H1 (cell line): ENCODE data around the gene CA10. TPM values are rescaled to one million over a fixed set of nuclear protein-coding genes. Genes with fewer than 3 reads are reported as not detected.

Experiments
- CTCF ChIA-PET: fragments of 300-600 bp; sonication (Branson Sonifier 250); formaldehyde crosslinking; loops from one replicate; lab custom pipeline; 2021; ENCODE audit not compliant: partially characterized antibody; lab: Charles Lee
- POLR2A ChIA-PET: fragments of 300-600 bp; sonication (Branson Sonifier 250); formaldehyde crosslinking; loops from one replicate; lab custom pipeline; 2021; ENCODE audit warnings: inconsistent platforms; ENCODE audit not compliant: partially characterized antibody; lab: Charles Lee
- DNase-seq, 2 experiments: peaks; one replicate each; pipeline versions ENCODE4 v3.0.0 to v3.0.0-alpha.2; 2010 to 2022; ENCODE audit warnings: low spot score in 2 of 2, low read depth in 1 of 2, mixed read lengths in 1 of 2
- FAIRE-seq: peaks from 2 replicates; lab custom pipeline; 2011; peaks lifted over from hg19 to GRCh38; lab: Jason Lieb, UNC
- H2AFZ ChIP-seq: 2 replicates; pipeline ENCODE4 v1.8.1; 2012; ENCODE audit warnings: low read length, inconsistent platforms
- H2AK5ac ChIP-seq: 2 replicates; pipeline ENCODE4 v1.6.1; 2013; ENCODE audit warnings: low read depth, low read length
- H2BK120ac ChIP-seq: replicated peaks from 2 replicates; pipeline ENCODE3; 2013; ENCODE audit warnings: low read depth, low read length, inconsistent platforms
- H2BK12ac ChIP-seq: 2 replicates; pipeline ENCODE4 v1.6.1; 2013; ENCODE audit warnings: low read depth, low read length
- H2BK15ac ChIP-seq: 2 replicates; pipeline ENCODE4 v1.6.1; 2013; ENCODE audit warnings: low read length
- H2BK20ac ChIP-seq: 2 replicates; pipeline ENCODE4 v1.6.1; 2013; ENCODE audit warnings: low read length
- H2BK5ac ChIP-seq: 2 replicates; pipeline ENCODE4 v1.6.1; 2013; ENCODE audit warnings: low read depth, low read length
- H3K14ac ChIP-seq: 2 replicates; pipeline ENCODE4 v1.6.1; 2013; ENCODE audit warnings: inconsistent platforms; ENCODE audit not compliant: insufficient read length
- H3K18ac ChIP-seq: 2 replicates; pipeline ENCODE4 v1.6.1; 2013; ENCODE audit warnings: low read length; ENCODE audit errors: extremely low read depth
- H3K23ac ChIP-seq: 2 replicates; pipeline ENCODE4 v1.6.1; 2013; ENCODE audit warnings: inconsistent platforms; ENCODE audit not compliant: insufficient read length
- H3K23me2 ChIP-seq: 2 replicates; pipeline ENCODE4 v1.6.1; 2013; ENCODE audit warnings: low read depth, low read length
- H3K27ac ChIP-seq: 2 replicates; pipeline ENCODE4 v1.6.1; 2011; ENCODE audit warnings: low read depth, low read length, inconsistent platforms
- H3K27me3 ChIP-seq, 4 experiments: replicated peaks in 1 of 4; 1 replicate in 1 of 4; 2 replicates in 3 of 4; pipeline versions ENCODE4 v1.6.1 to v1.8.1; 2011 to 2013; ENCODE audit warnings: low read length in 3 of 4, mild to moderate bottlenecking in 3 of 4, inconsistent platforms in 2 of 4, mixed read lengths in 2 of 4, moderate library complexity in 1 of 4; ENCODE audit not compliant: control insufficient read depth in 3 of 4, insufficient read depth in 3 of 4; ENCODE audit errors: extremely low read depth in 1 of 4
- H3K36me3 ChIP-seq, 4 experiments: 2 replicates each; pipeline versions ENCODE4 v1.6.1 to v1.8.1; 2011 to 2013; ENCODE audit warnings: mild to moderate bottlenecking in 4 of 4, low read length in 3 of 4, moderate library complexity in 2 of 4, control low read depth in 1 of 4, inconsistent platforms in 1 of 4; ENCODE audit not compliant: insufficient read depth in 4 of 4, control insufficient read depth in 2 of 4
- H3K4ac ChIP-seq: replicated peaks from 2 replicates; pipeline ENCODE3; 2013; ENCODE audit warnings: low read length, low read depth, mixed read lengths, inconsistent platforms; ENCODE audit not compliant: insufficient read length
- H3K4me1 ChIP-seq, 4 experiments: replicated peaks in 1 of 4; 1 replicate in 1 of 4; 2 replicates in 3 of 4; pipeline versions ENCODE4 v1.6.1 to v1.8.1; 2011 to 2013; ENCODE audit warnings: low read length in 3 of 4, inconsistent platforms in 2 of 4, mixed read lengths in 1 of 4; ENCODE audit not compliant: insufficient read depth in 4 of 4, control insufficient read depth in 3 of 4
- H3K4me2 ChIP-seq, 2 experiments: 2 replicates each; pipeline versions ENCODE4 v1.6.1 to v1.8.1; 2011 to 2013; ENCODE audit warnings: low read depth in 2 of 2, low read length in 2 of 2, control low read depth in 1 of 2, inconsistent platforms in 1 of 2, mild to moderate bottlenecking in 1 of 2; ENCODE audit not compliant: insufficient read depth in 1 of 2
- H3K4me3 ChIP-seq, 4 experiments: fragments of 200-600, 300-600 bp in 1 of 4; sonication (generic), shearing (Covaris generic), sonication (Bioruptor Twin) in 1 of 4; 2 replicates each; pipeline versions ENCODE4 v1.5.1 to v1.8.1; 2011 to 2016; ENCODE audit warnings: low read length in 4 of 4, low read depth in 3 of 4, control low read depth in 2 of 4, inconsistent platforms in 2 of 4, mild to moderate bottlenecking in 2 of 4, mixed read lengths in 1 of 4, moderate library complexity in 1 of 4; ENCODE audit not compliant: insufficient read depth in 2 of 4; ENCODE audit errors: extremely low read depth in 1 of 4
- H3K56ac ChIP-seq: replicated peaks from 2 replicates; pipeline ENCODE3; 2013; ENCODE audit warnings: low read depth, mild to moderate bottlenecking, mixed read lengths, low read length, inconsistent platforms; ENCODE audit not compliant: insufficient read length
- H3K79me1 ChIP-seq: 2 replicates; pipeline ENCODE4 v1.6.1; 2013; ENCODE audit warnings: low read depth, low read length, control low read depth
- H3K79me2 ChIP-seq, 2 experiments: 2 replicates each; pipeline versions ENCODE4 v1.6.1 to v1.8.1; 2012 to 2013; ENCODE audit warnings: low read length in 2 of 2, mild to moderate bottlenecking in 2 of 2, inconsistent platforms in 1 of 2; ENCODE audit not compliant: insufficient read depth in 2 of 2, control insufficient read depth in 1 of 2
- H3K9ac ChIP-seq, 4 experiments: replicated peaks in 1 of 4; 1 replicate in 1 of 4; 2 replicates in 3 of 4; pipeline versions ENCODE4 v1.6.1 to v1.8.1; 2011 to 2013; ENCODE audit warnings: low read depth in 3 of 4, low read length in 3 of 4, control low read depth in 2 of 4, mild to moderate bottlenecking in 2 of 4, moderate library complexity in 2 of 4, inconsistent platforms in 1 of 4; ENCODE audit errors: extremely low read depth in 1 of 4
- H3K9me3 ChIP-seq, 2 experiments: 2 replicates each; pipeline versions ENCODE4 v1.6.1 to v1.8.1; 2012 to 2013; ENCODE audit warnings: mild to moderate bottlenecking in 2 of 2, moderate library complexity in 2 of 2, control low read depth in 1 of 2, inconsistent platforms in 1 of 2, low read depth in 1 of 2, low read length in 1 of 2, mixed read lengths in 1 of 2; ENCODE audit not compliant: insufficient read depth in 2 of 2
- H4K20me1 ChIP-seq, 2 experiments: replicated peaks in 1 of 2; 2 replicates each; pipeline versions ENCODE3 to v1.8.1; 2011 to 2013; ENCODE audit warnings: inconsistent platforms in 2 of 2, low read length in 2 of 2, mild to moderate bottlenecking in 1 of 2; ENCODE audit not compliant: insufficient read depth in 2 of 2, control insufficient read depth in 1 of 2
- H4K5ac ChIP-seq: 2 replicates; pipeline ENCODE4 v1.6.1; 2013; ENCODE audit warnings: low read length, low read depth, mixed read lengths, inconsistent platforms; ENCODE audit not compliant: insufficient read length
- H4K8ac ChIP-seq: 2 replicates; pipeline ENCODE4 v1.8.0; 2013; ENCODE audit warnings: mild to moderate bottlenecking, moderate library complexity, low read length, inconsistent platforms; ENCODE audit not compliant: insufficient read depth; ENCODE audit errors: extremely low read depth
- H4K91ac ChIP-seq: replicated peaks from 2 replicates; pipeline ENCODE3; 2013; ENCODE audit warnings: low read length, mixed read lengths, inconsistent platforms; ENCODE audit not compliant: insufficient read length
- PHF8 ChIP-seq: fragments of 200-600 bp; sonication (generic); conservative IDR thresholded peaks from 2 replicates; pipeline ENCODE4 v1.7.1; 2012; ENCODE audit warnings: low read depth, mild to moderate bottlenecking, inconsistent platforms, low read length, moderate library complexity
- SIRT6 ChIP-seq: IDR thresholded peaks from one replicate; pipeline ENCODE4 v1.7.1; 2012; ENCODE audit warnings: low read length, inconsistent platforms
- SRF ChIP-seq: IDR thresholded peaks from 2 replicates; pipeline ENCODE4 v1.6.1; 2011; ENCODE audit warnings: mild to moderate bottlenecking, low read depth, low read length, moderate library complexity
- TCF12 ChIP-seq: IDR thresholded peaks from 2 replicates; pipeline ENCODE4 v1.6.1; 2011; ENCODE audit warnings: low read depth, mild to moderate bottlenecking, low read length
- WGBS, 2 experiments: shearing (Covaris generic) in 1 of 2; methylation state at CpG; one replicate each; pipeline versions ENCODE4 v1.1.6 to v1.1.7; 2013 to 2015; ENCODE audit warnings: low lambda C conversion rate in 2 of 2, mixed read lengths in 2 of 2, inconsistent platforms in 1 of 2, low coverage in 1 of 2, missing lambda C conversion rate in 1 of 2; ENCODE audit not compliant: insufficient replicate concordance in 2 of 2, insufficient coverage in 1 of 2, insufficient read length in 1 of 2; ENCODE audit errors: extremely low coverage in 1 of 2, missing lambda C conversion rate in 1 of 2; 5-methylcytosine and 5-hydroxymethylcytosine counted together
- polyA plus RNA-seq, 7 experiments: library from polyadenylated mRNA; depleted of rRNA in 3 of 7; stranded (reverse) in 5 of 7; unstranded in 2 of 7; fragments of >200 nt in 5 of 7; fragments of 200-250 nt in 2 of 7; gene quantifications; 1 replicate in 5 of 7; 2 replicates in 1 of 7; 4 replicates in 1 of 7; pipeline versions ENCODE4 v1.2.1 to v1.2.3, GENCODE V29; 2011 to 2013; ENCODE audit warnings: missing spikeins in 2 of 7, mixed read lengths in 2 of 7
- total RNA-seq: library from RNA; stranded (reverse); fragmentation: NEBNext Ultra II Directional; extraction: Animal tissue kit (Norgen Biotek cat#: 25700); gene quantifications from 2 replicates; pipeline ENCODE4 v1.2.1, GENCODE V29; 2021
- TF ChIP-seq, protein P1 (sequence below): IDR thresholded peaks from 2 replicates; pipeline ENCODE4 v1.6.1; 2011; ENCODE audit warnings: low read length, improper control_type of control experiment

Gene CA10
- total and polyA plus RNA-seq, 2 of the 8 experiments (the other 6 are each of a cell fraction or from before 2014, with no cell fraction given): 0.60 to 0.63 TPM

DNA sequence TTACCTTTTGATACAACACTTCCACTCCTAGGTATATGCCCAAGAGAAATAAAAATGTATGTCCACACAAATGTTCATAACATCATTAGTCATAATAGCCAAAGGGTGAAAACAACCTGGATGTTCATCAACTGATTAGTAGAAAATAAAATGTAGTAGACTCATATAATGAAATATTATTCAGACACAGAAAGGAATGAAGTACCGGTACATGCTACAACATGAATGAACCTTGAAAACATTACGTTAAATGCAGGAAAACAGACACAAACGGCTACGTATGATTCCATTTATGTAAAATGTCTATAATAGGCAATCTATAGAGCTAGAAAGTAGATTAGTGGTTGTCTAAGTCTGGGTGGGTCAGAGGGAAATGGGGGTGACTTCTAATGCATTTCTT, 358.5 kb downstream of the CA10 start:
- no peaks in the 10 kb centered on the region for H3K9me3 ChIP-seq
- H3K27ac ChIP-seq: no peak overlapping the region
- H4K5ac ChIP-seq: no peak overlapping the region
- H3K4ac ChIP-seq: no peak overlapping the region
- no peaks in the 10 kb centered on the region for H3K79me1 ChIP-seq
- no peak for FAIRE-seq
- no peak overlapping the region for H3K9ac ChIP-seq
- WGBS, 2 experiments: 89% methylated on average over 4 of the region's 4 CpGs; no CpG with 5 or more reads in 1 of the 2 experiments
- H3K23me2 ChIP-seq: no peaks in the 10 kb centered on the region
- no peak overlapping the region for H3K14ac ChIP-seq
- no peak overlapping the region for H3K23ac ChIP-seq
- H2BK15ac ChIP-seq: no peak overlapping the region
- no peaks in the 10 kb centered on the region for H3K4me1 ChIP-seq
- H2BK12ac ChIP-seq: no peak overlapping the region
- DNase-seq: no peak
- no peak overlapping the region for H2BK20ac ChIP-seq
- H3K36me3 ChIP-seq: no peaks in the 10 kb centered on the region
- H2BK5ac ChIP-seq: no peak overlapping the region
- no peak overlapping the region for H4K91ac ChIP-seq
- H3K18ac ChIP-seq: no peak overlapping the region
- ChIA-PET CTCF (no interaction called here), POLR2A (no interaction called here)
- TF ChIP-seq, protein P1, sequence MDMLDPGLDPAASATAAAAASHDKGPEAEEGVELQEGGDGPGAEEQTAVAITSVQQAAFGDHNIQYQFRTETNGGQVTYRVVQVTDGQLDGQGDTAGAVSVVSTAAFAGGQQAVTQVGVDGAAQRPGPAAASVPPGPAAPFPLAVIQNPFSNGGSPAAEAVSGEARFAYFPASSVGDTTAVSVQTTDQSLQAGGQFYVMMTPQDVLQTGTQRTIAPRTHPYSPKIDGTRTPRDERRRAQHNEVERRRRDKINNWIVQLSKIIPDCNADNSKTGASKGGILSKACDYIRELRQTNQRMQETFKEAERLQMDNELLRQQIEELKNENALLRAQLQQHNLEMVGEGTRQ: no peak
- TF ChIP-seq TCF12: no peak
- no peak for TF ChIP-seq SIRT6
- TF ChIP-seq SRF: no peak
- no peak for TF ChIP-seq PHF8
- no peak overlapping the region for H2AFZ ChIP-seq
- H3K27me3 ChIP-seq: no peaks in the 10 kb centered on the region
- no peaks in the 10 kb centered on the region for H3K79me2 ChIP-seq
- H3K4me2 ChIP-seq: no peak overlapping the region
- H3K56ac ChIP-seq: no peak overlapping the region
- no peaks in the 10 kb centered on the region for H4K20me1 ChIP-seq
- no peak overlapping the region for H2AK5ac ChIP-seq
- H3K4me3 ChIP-seq: no peak overlapping the region
- no peak overlapping the region for H2BK120ac ChIP-seq
- no peak overlapping the region for H4K8ac ChIP-seq
